Measurements from ENCODE around the gene CPVL.

Gene CPVL

DNA sequence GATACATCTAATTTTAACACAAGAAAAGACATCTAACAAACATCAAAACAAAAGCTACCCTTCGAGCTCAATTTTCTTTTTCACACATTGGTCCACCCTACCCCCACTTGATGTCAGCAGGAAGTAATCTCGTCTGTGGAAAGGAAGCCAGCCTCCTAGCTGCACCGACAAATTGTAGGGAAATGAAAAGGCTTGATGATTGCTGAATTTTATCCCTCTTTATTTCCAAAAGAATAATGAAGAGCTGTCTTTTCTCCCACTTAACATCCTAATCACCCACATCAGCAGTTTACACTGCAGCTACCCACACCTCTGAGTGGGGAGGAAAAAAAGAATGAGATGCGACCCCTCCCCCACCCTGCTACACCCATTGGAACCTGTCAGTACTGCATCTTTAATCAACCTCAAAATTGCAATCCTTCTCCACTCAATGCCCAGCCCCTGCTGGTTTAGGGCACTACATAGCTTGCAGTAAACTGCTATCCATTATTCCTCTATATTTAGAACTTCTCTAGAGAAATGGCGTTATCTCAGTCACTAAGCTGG is 10.6 kb upstream of the CPVL start:
- DNase-seq (ENCODE audit: low read depth in 2 of 3, low spot score in 1 of 3): no peak

DNA sequence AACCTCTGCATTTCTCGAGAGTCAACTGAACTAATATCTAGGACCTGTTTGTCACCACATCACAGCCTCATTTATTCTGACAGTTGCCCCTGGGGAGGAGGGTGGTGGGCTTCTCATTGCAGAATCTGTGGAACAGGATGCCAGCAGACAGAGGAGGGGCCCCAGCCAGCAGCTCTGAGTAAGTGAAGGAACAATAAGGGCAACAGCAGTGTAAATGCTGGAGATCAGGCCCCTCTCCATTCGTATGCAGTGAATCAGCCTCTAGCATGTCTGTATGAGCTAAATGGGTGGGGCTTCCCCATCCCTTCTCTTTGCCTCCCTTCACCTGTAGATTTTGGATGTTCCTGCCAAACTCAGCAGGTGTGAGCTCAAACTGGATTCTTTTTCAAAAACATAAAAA is 7.7 kb upstream of the CPVL start:
- DNase-seq (ENCODE audit: low read depth in 2 of 3, low spot score in 1 of 3): no peak

DNA sequence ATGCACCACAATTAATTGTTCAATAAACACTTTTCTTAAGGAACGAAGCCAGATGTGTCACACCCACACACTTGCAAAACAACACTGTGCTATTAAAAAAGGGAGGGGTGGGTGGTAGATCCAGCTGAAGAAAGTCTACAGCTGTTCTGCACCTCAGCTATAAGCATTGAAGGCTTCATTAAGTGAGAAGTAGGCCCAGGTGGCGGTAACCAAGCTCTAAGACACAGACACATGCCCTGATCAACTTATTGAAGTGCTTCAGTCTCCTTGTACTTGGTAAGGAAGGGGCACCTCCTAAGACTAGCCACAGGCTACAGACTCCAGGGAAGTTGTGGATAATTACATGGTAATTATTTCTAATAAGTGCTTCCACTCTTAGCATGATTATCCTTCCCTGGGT is 4.5 kb upstream of the CPVL start:
- DNase-seq (ENCODE audit: low read depth in 2 of 3, low spot score in 1 of 3): no peak

DNA sequence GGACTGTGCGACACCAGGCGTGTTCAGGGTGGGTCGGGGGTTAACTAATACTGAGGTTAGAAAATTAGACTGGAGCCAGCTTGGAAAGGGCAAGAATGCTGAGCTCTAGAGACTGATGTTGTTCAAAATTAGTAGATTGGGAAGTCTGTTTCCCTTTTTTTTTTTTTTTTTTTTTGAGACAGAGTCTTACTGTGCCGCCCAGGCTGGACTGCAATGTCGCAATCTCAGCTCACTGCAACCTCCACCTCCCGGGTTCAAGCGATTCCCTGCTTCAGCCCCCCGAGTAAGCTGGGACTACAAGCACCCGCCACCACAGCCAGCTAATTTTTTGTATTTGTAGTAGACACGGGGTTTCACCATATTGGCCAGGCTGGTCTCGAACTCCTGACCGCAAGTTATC is 2.7 kb upstream of the CPVL start:
- DNase-seq (ENCODE audit: low read depth in 2 of 3, low spot score in 1 of 3): no peak

DNA sequence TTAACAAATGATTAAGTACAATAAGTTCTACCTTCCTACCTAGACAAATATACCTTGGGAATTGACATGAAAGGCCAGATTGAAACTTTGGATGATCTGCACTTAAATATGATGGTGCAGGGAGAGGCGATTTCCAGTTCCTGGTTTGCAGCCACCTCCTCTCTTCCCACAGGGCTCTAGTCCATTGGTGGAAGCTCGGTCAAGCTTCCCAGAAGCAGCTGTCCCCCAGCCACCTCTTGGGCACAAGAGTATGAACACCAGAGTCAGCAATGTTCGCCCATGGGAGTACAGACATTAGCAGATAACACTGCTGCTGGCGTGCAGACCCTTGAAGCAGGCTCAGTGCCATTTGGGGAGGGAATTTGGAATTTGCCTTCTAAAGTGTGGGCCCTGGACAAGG is 1.5 kb upstream of the CPVL start:
- no peak for DNase-seq (ENCODE audit: low read depth in 2 of 3, low spot score in 1 of 3)

DNA sequence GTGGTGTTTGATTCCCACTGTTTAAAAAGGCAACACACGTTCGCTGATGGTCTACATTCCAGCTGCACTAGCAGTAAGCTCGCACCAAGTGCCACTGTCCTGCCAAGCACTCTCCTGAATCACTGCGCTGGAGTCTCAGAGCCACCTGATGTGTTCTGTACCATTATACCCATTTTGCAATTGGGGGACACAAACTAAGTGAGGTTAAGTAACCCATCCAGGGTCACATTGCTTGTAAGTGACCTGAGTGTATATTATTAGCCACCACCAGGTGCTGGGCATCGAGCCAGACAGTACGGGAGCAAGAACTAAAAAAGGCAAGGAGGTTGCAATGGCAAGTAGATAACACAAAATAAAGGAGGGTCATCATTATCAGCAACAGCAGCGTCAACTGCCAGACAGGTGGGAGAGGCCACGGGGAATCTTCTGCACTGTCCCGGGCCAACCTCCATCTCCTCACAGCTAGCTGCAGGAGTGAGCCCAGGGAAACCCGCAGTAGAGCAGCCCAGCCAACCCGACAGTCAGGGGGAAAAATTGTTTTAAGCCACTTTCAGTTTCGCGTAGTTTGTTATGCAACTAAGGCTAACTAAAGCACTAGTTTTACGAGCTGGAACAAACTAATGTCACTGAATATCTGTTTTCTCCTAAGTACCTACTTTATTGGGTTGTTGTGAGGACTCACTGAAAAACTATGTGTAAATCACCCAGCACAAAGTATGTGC is 712 bp upstream of the CPVL start:
- DNase-seq (ENCODE audit: low read depth in 2 of 3, low spot score in 1 of 3): no peak

DNA sequence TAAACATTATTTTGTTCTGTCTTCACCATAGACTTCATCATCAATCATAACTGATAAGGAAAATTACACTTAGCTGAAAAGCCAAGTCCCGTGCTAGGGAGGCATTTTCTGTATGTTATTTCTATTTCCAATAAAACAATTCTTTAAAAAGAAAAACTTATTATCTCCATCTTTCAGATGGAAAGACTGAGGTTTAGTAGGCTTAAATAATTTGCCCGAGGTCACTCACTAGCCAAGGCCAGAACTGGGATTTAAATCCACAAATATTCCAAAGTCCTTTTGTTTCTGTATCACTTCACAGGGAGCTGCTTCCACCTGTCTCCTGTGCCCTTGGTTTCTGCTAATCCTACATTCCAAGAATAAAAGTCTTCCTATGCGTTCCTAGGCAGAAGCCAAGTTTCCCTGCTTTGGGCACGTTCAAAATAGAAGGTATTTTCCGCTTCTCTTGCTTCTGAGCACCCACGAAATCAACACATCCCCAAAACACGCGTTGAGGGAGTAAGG is 732 bp downstream of the CPVL start:
- no peak for DNase-seq (ENCODE audit: low read depth in 2 of 3, low spot score in 1 of 3)

DNA sequence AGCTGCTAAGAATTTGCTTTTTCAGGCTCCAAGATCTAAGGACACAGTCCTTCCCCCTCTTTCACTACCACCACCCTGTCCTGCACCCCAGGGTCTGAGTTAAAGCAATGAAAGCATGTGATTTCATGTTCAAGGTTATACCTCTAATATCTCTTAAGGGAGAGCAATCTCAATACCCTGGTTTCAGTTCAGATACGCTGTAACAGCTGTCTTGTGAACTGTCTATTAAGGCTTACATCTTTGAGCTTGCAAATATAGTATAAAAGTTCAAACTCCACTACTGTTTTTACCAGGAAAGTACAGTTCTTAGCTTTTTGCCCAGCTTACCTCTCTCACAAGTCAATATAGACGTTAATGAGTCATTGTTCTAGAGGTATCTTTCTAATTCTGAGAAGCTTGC is 2.6 kb downstream of the CPVL start:
- DNase-seq (ENCODE audit: low read depth in 2 of 3, low spot score in 1 of 3): no peak

DNA sequence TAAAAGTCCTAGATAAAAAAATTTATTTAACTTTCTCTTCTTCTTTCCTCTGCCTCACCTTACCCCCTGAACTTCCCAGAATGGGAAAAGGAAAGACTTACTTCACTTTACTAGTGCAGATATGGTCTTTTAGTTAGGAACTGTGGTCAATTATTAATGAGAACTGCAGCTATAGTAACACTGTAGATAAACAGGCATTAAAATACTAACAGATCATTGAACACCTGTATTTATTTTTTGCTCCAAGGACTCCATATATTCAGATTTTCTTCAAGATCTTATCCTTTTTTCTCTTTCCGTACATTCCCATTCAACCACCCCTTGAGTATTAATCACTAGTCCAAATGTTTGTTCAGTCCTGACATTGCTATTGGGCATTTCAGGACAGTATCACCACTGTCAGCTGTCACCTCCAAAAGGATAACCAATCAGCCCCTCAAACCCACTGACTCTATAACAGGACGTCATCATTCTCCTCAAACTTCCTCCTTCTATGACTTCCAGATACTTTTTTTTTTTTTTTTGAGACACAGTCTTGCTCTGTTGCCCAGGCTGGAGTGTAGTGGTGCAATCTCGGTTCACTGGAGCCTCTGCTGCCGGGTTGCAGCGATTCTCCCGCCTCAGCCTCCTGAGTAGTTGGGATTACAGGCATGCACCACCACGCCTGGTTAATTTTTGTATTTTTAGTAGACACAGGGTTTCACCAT is 4.2 kb downstream of the CPVL start:
- no peak for DNase-seq (ENCODE audit: low read depth in 2 of 3, low spot score in 1 of 3)

DNA sequence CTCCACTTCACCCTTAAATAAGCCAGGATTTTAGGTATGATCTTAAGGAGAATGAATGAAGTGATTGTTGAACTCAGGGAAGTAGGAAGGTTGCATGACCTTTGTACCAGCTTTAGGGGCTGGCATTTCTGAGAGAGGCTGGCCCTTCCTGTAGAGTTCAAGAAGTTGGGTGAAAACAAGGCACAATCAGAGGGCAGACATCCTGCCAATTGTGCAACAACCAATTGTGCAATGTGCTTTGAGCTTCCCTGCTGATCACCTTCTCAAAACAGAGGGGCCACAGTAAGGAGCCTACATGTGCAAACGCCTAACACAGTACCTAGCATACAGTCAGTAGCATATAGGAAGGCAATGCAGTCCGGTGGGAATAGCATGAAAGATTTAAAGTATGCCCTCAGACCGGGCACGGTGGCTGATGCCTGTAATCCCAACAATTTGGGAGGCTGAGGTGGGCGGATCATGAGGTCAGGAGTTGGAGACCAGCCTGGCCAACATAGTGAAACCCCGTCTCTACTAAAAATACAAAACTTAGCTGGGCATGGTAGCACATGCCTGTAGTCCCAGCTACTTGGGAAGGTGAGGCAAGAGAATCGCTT is 5.4 kb downstream of the CPVL start:
- DNase-seq (ENCODE audit: low read depth in 2 of 3, low spot score in 1 of 3): no peak

DNA sequence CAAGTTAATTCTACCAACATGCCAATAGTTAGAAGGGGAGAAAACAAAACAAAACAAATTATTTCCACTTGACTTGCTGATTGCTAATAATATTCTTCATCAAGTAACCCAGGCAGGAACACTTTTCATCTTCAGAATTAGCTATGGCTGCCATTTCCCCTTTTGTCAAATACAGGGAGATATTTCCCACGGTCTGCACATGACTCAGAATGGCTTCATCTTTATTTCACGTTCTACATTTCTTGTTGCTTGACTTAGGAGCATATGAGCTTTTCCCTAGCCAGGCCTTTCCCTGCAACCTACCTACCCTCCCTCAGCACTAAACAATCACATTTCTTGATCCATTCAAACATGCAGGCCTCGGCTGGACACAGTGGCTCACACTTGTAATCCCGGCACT is 6.5 kb downstream of the CPVL start:
- no peak for DNase-seq (ENCODE audit: low read depth in 2 of 3, low spot score in 1 of 3)

DNA sequence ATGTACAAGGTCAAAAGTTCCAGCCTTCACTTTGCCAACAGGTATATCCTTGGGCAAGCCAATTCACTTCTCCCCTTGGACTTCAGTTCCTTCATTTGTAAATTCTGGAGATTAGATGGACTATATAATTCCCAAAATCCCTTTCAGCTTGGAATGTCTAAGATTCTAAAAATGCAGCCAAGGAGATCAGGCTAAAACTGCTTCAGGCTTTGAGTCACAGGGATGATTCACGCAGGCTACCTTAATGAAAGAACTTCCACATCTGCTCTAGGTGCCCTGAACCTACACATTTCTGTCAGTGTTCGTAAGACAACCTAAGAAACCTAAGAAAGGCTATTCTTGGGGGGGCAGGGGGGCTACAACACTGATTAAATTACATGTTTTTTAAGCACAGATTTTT is 7.1 kb downstream of the CPVL start:
- no peak for DNase-seq (ENCODE audit: low read depth in 2 of 3, low spot score in 1 of 3)

DNA sequence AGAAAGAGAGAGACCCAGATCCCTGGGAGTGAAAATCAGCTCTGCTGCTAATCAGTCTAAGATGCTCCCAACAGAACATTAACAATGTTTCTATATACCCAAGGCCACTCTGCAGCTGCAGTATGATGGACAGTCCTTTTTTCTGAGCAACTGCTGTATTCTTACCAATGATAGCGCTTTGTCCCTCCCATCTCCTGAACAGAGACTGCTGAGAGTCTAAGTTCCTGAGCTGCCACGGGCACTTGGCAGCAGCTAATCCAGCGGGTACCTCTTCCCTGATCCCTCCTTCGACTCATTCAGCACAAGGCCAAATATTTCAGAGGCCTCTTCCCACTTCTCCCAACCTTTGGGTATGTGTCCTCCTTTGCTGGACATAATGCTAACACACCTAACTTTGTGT is 7.7 kb downstream of the CPVL start:
- DNase-seq (ENCODE audit: low read depth in 2 of 3, low spot score in 1 of 3): no peak

DNA sequence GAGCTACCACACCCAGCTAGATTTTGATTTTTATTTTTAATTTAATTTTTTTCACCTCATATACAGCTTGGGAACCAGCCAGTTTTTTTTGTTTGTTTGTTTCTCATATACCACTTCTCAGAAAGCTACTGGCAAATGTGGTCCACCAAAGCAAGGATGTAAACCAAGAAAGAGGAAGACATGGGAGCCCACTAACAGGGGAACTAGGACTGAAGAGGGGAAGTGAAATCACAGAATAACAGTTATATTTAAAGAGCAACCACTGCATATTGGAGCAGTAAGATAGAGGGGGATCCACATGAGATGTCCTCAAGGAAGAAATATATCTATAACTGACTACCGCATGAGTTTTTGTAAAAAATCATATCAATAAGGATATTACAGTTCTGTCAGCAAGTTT is 10.5 kb downstream of the CPVL start:
- no peak for DNase-seq (ENCODE audit: low read depth in 2 of 3, low spot score in 1 of 3)

DNA sequence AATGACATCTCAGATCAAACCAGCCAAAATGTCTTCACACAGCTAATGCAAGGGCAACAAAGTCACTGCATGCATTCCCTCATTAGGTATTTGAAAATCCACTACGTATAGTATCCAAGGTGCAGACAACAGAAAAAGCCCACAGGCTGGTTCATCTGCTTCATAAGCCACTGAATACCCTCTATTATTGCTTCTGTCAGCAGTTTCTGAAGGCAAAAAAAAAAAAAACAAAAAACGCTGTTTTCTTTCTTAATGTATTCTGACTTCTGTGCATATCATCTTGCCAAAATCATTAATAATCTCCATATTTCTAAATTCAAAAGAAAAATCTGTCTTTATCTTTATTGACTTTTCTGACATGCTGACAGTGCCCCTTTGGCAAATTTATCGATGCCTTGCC is 13.4 kb downstream of the CPVL start:
- DNase-seq (ENCODE audit: low read depth in 2 of 3, low spot score in 1 of 3): no peak

DNA sequence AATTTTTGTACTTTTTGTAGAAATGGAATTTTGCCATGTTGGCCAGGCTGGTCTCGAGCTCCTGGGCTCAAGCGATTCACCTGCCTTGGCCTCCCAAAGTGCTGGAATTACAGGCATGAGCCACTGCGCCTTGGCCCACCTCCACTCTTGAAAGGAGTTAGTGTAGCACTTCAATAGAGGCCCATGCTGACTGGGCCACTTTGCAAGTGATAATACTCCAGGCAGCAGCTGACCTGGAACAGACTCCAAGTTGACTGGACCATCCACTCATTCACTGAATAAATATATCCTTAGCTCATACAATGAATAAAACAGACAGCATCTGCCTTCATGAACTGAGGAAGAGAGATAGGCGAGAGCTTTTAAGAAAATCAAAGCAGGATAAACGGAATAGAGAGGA is 14.7 kb downstream of the CPVL start:
- no peak for DNase-seq (ENCODE audit: low read depth in 2 of 3, low spot score in 1 of 3)

DNA sequence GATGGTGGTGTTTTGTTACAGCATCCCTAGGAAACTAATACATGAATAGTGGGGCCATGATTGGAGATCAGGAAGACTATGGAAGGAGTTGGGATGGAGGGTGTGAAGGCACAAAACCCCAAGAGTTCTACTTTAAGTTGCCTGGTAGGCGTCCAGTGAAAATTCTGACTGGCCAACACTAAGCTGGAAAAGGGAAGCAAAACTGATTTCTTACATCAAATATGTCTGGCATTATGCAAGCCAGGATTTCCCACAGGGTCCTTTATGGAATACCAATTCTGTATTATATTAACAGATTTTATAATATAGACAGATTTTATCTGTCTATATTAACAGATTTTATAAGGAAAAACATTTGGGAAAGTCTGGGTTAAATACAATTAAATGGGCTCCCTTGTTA is 16.2 kb downstream of the CPVL start:
- no peak for DNase-seq (ENCODE audit: low read depth in 2 of 3, low spot score in 1 of 3)

DNA sequence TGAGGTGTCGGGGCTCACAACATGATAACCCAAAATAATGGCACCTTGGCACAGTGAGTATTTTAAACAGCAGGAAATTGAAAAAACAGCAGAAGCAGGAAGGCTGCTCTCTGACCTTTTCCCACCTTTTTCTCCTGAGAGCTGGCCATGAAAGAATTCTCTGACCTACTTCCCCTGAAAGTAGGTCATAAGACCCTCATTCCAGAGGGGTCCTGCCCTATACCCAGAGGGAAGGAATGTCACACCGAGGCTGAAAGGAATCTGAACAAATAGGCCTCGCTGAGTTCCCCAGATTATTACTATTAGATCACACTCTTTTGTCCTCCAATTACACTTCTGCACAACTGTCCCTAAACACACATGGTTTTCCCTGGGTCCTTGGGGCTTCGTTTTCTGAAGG is 18.8 kb downstream of the CPVL start:
- DNase-seq (ENCODE audit: low read depth in 2 of 3, low spot score in 1 of 3): no peak

DNA sequence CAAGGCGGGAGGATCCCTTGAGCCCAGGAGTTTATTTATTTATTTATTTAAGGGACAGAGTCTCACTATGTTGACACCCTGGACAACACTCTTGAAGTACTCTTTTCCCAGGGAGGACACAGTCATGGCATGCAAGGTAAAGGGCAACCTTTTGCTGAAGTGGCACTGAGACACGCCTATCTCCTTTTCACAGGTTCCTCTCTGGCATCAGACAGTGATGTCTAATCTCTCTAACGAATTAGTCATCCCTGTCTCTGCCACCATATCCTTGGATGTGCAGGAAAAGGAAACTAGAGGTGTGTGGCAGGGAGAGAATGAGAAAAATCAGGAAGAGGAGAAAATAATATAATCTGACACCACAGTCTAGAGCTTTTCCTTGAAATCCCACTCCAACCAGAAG is 19.5 kb downstream of the CPVL start:
- no peak for DNase-seq (ENCODE audit: low read depth in 2 of 3, low spot score in 1 of 3)

DNA sequence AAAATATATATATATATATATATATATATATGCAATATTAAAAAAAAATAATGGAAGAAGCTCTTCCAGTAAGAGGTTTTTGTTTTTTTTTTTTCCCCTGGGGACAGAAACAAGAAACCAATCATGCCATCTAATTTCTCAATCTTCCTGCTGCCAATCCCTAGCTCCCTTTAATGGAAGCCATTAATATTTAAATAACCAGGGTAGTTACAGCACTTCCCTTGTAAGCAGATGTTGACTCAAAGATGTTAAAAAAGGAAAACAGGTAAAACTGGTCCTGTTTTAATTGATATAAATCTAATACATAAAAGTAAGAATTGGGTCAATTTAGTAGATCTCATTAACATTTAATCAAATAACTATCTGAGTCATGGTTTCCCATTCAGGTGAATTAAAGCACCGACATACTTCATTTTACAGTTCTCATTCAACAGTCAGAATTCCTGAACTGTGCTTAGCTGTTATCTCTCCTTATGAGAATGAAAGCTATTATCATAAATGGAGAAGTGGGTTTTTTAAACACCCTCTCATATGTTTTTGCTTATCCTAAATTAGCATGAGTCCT is 22.6 kb downstream of the CPVL start:
- DNase-seq (ENCODE audit: low read depth in 2 of 3, low spot score in 1 of 3): no peak

DNA sequence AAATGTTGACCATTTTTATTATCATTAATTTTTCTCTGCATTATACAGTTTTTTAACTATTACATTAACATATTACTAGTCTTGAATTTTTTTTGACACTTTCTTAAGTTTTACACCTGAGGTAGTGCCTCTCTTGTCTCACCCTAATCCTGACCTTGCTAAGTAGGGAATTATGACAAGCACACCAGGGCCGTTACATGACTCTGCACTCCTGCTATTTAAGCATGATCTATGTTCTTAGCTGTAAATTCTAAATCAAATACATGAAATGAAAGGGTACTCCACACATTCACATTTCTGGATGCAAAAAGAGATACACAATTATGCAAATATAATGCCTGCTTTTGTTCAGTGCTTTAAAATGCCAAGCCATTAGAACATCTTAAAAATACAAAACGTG is 23.6 kb downstream of the CPVL start:
- DNase-seq (ENCODE audit: low read depth in 2 of 3, low spot score in 1 of 3): no peak

DNA sequence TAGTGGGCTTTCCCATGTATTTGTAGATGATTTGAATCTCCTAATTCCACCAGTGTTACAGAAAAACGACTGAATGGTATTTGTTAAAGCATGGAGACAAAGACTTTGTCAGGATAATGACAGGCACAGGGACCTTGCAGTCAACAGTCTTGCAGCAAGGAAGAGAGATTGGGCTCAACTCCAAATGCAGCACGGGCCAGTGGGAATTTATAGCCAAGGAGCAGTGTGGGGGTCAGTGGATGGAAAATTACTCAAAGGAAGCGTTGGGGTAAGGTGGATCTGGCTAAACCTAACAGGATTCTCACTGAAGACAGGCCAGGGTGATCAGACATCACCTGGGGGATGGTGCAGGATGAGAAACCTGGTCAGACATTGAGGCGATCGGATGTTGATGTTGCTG is 24.3 kb downstream of the CPVL start:
- no peak for DNase-seq (ENCODE audit: low read depth in 2 of 3, low spot score in 1 of 3)

Data from stimulated activated CD4-positive, alpha-beta T cell treated with anti-CD3 and anti-CD28 coated beads, Interleukin-12 subunit alpha, Interleukin-12 subunit beta, amount 100 ng/mL, for 48 hours (primary cell).